ENCODE data around the gene IRF8.
"Not testable (repeated sequence)": the region's sequence is repeated elsewhere in the genome, so short reads cannot be mapped to it uniquely, and the experiment has no call there.

The IRF8 gene

GRCh38 chr16:85897382-85897781 lies 1.6 kb upstream of the IRF8 start:
- DNase-seq, result no peak

DNA sequence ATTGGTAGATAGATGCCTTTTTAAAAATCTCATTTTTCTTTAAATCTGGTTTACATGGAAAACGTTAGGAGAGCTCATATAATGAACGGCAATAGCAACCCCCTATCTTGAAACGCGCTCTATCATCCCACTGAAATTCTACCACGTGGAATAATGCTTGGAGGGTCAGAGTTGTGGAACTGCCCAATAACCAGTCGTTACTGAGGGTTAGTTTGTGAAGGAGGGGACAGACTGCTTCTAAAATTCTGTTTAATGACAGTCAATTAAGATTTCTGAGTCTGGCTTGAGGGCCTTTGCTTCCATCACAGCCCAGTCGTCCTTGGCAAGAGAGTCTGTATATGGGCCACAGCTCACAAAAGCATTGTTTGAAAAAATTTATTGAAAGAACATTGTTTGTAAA lies 482 bp downstream of the IRF8 start:
- no peak for DNase-seq

DNA sequence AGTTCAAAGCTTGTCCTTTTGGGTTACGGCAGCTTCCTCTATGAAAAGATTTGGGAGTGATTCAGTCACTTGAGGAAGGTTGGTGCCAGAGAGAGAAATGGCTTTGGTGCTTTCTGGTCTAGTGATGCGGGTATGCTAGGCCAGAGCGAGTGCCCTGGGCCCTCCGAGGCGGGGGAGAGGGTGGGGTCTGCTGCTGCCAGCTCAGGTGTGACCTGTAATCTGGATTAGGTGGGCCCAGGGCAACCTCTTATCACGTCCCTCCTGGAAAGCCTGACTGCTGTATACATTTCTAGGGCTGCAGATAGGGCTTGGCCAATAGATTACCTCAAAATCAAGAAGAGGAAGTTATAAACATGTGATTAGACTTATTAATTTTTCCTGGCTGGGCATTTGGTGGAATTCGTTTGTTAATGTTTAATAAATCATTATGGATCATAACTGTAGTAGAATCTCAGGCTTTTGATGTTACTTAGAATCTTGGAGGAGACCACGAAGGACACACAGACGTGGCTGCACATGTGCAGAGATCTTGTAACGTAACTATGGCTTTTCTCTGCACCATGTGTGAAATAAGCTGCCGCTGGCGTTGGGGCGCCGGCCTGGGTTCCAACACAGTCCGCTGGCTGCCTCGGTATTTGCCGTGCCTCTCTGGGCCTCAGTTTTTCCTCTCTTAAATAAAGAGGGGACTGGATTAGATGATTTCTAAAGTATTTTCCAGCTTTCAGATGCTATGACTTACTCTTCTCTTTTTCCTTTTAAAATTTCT lies 1.2 kb downstream of the IRF8 start:
- no peak for DNase-seq

- no peak for DNase-seq
Measured at GRCh38 chr16:85901110-85901509, 2.1 kb downstream of the IRF8 start.

DNA sequence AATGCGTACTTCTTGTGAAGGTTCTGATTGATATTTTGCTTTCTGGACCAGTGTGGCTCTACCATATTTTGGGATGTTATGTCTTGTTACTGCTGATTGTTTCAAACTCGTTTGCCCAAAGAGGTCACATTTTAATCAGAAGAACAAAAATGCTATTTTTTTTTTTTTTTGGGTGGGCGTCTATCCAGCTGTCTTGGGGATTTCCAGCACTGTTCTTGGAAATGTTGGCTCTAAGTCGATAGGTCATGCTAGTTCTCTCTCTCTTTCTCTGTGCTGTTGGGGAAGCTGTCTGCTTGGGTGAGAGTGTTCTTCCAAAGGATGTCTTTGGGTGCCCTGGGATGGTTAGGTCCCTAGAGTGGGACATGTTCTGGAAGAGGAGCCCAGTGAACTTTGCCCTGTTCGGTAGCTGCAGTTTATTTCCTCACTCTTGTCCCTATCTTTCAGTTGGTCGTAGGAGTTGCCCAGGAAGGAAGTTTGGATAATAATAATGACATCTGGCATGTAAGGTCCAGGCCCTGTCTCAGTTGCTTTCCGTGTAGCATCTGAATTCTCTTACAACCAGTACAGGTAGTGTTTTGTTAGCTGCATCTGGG lies 2.9 kb downstream of the IRF8 start:
- no peak for DNase-seq

DNA sequence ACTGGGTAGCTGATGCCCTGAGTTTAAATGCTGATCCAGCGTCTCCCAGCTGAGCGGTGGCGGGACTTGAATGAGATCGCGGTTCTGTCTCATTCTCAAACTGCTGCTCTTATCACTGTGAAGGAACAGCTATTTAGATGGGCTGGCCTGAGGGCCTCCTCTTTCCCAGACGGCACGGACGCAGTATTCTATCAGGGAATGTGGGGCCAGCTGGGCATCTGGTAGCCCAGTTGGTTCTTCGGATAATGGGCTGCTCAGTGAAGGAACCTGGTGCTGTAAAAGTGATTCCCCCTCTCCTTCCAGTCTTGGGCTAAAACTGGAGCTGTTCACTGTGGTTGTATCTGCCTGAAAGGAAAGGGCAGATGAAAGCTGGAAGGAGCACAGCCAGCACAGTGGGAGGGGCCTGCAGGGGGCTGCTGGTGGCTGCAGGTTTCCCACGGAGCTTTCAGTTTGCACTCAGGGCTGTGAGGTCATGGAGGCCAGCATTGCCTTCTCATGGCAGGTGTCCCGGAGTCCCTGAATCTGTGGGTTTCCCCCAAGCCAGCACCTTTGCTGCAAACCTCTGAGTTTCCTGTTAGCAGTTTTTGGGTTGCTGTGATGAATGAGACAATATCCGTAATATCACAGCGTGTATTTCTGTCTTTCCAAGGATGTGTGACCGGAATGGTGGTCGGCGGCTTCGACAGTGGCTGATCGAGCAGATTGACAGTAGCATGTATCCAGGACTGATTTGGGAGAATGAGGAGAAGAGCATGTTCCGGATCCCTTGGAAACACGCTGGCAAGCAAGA lies 3.6 kb downstream of the IRF8 start:
- no peak for DNase-seq

DNA sequence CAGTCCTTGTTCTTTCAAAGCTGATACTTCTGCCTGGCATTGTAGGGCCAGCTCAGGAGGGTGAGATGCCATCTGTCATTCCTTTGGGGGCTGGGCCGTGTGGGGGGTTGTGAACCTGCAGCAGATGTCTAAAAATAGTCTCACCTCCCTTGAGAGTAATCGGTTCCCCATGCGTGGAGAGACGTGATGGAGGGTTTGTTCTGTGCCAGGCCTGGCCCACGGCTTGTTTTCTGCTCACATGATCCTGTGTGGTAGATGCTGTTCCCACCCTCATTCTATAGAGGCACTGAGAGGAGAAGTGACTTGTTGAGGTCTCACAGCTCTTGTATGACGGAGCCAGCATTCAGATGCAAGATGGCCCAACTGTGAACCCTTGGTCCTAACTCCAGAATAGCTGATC lies 4.6 kb downstream of the IRF8 start:
- DNase-seq, result no peak

DNA sequence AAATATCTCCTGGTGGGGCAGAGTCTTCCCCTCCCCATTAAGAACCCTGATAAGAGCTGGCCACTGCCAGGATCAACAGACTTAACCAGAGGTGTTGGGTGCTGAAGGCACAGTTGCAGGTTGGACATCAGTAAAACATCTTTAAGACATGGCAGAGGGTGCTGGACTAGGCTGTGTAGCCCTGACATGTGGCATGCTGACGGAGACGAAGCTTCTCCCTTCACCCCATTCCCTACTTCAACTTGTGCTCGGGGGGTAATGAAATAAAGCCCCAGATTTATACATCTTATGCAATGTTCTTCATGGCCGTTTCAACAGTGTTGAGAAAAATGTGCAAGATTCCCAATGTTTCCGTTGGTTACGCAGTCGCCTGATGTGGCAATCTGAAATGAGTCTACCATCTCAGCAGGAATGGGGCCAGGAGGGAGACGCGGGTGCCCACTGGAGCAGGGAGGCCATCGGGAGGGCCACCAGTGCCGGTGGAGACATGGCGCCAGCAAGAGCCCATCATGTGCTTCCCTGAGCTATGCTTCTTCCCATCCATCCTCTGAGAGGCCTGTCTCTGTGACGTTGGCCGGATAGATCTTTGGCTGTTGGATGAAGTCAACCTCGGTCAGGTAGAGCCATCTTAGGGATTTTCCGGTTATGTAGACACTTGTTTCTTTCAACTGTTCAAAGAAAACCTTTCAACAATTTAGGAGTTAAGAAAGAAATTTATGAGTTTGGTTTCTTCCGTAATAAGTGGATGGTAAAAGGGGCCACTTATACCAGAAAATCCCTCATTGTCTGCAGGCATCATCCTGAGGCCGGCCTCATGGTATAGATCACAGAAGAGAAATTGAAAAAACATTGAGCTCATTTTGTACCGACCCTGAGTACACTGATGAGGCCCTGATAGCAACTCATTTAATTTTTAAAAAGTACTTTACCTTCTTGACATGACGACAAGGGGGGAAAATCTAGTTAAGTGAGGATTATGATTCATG lies 6.4 kb downstream of the IRF8 start:
- DNase-seq, result no peak

- DNase-seq, result no peak
Measured at GRCh38 chr16:85906349-85906748, 7.4 kb downstream of the IRF8 start.

DNA sequence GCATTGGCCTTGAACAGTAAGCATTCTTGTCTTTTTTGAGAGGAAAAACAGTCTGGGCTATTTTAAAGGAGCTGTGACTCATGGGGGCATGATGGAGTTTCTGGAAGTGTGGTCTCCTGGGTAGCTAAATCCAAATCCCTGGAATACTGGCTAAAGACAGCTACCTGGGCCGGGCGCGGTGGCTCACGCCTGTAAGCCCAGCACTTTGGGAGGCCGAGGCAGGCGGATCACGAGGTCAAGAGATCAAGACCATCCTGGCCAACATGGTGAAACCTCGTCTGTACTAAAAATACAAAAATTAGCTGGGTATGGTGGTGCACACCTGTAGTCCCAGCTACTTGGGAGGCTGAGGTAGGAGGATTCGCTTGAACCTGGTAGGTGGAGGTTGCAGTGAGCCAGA lies 8.3 kb downstream of the IRF8 start:
- not testable (repeated sequence) for DNase-seq

DNA sequence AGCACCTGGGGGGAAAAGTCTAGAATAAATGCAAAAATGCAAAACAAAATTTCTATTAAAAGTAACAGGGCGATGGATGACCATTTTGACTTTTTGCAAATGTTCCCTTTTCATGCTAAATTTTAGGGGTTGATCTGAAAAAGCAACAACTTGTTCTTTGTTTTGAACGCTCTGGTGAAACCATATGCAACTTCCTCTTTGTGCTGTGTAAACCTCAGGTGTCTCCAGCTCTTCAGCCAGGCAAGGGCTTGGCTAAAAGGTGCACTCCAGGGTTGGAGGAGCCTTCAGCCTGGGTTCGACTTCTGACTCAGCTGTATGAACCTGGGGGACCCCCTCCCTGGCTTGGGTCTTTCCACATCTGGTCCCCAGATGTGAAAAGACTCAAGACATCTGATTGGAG lies 9.5 kb downstream of the IRF8 start:
- DNase-seq, result no peak

- no peak for DNase-seq
Measured at GRCh38 chr16:85908889-85909589, 10.1 kb downstream of the IRF8 start.

DNA sequence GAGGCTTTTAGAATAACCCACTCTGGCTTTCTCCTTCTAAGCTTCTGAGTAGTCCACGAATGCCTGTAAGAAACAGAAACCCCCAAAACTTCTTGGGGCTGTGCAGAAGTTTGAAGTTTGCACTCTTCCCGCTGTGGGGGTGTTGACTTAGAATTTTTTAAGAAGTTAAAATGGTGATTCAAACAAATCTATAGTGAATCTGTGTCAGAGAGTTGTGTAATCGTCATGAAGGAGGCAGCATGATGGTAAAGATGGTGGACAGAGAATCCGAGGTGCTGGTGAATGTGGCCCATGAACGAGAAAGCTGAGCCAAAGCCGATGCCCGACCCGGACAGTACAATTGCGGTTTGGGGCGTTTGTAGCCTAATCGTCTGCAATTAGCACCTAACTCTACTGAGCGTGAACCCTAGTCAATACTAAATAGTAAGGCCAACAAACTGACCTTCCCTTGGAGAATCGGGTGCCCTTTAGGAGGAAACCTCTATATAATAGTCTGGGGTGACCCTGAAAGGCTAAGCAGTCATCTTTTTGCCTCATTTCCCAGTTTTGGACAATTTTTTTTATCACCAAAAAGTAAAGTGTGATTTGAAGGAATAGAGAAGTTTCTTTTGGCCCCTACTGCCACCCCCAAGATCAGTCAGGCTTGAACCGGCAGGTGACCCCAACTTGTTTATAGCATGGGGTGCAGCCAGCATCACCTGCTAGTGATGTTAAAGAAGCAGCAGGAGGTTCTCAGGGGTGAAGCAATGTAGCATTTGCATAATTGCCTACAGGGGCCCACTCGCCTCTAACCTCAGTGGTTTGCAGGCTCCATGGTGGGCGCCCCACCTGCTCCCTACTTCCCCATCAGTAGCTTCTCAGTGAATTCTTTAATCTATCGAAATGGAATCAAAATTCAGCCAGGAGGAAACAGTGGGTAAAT lies 11.2 kb downstream of the IRF8 start:
- DNase-seq, result no peak

DNA sequence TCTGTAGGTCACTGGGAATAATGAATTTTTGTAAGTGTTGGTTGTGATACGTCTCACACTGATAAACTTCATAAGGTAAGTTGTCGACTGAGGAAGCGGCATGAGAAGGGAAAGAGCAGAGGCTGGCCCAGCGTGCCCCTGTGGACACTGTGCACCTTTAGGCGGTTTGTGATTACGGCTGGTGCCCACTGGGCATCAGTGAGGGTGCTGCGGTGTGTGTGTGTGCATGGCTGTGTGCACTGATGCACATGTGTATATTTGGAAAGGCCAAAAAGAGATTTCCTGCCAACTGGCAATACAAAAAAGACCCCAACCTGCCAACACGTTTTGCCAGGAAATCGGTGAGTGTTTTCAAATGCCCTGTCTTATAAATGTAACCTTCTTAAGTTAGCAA lies 11.9 kb downstream of the IRF8 start:
- DNase-seq, result no peak

DNA sequence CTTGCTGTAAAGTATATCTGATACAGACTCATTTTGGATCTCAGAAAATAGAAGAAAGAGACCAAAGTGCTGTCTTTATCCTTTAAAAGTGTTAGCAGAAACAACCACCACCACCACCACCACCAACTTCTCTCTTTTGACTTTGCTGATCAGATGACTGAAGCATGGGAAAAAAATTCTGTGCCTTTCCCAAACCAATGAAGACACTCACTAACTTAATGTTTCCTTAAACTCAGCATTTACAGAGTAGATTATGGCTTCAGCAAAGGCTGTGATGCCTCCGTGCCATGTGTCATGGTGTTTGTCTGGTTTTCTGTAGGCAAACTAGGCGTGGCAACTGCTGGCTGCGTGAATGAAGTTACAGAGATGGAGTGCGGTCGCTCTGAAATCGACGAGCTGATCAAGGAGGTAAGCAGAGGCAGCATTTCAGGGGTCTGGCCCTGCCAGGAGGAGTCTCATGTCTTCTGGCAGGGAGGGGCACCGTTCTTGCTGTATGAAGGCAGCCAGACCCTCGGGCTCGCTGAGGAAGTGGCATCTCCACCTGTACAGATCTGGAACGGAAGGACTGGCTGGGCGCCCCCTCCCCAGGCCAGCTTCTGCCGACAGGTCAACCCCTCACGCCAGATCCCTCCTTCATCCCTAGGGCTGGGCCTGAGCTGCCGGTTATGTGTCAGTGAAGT lies 12.4 kb downstream of the IRF8 start:
- no peak for DNase-seq

GRCh38 chr16:85912211-85912974 lies 13.4 kb downstream of the IRF8 start:
- DNase-seq, result no peak

- DNase-seq, result no peak
Measured at GRCh38 chr16:85913141-85913601, 14.2 kb downstream of the IRF8 start.

DNA sequence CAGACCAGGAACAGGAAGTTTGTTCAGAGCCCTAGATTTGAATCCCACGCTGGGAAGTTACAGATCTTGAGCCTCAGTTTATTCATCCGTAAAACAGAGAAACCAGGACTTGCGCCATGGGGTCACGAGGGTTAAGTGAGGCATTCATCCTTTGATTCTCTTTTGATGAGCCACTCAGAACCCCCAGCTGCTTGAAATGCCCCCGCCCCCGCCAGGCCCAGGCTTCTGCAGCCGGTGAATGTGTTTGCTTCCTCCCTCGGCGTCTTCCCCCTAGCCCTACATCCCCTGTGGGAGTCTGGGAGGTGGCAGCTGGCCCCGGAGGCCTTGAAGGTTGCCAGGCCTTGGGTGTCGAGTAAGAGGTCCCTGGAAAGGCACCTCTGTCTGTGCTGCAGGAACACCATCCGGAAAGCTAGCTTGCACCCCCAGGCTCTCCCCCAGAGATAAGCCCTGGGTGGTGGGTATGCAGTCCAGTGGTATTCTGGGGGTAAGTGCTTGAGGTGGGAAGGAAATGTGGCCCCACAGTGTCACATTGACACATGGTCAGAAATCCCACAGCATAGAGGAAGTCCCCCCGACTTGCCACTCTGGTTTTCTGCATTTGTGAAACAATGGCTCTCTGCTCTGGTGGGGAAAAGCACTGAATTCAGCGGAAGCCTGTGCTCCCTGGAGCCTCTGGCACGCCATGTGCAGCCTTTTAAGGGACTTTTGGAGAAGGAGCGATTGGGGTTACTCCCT lies 14.9 kb downstream of the IRF8 start:
- DNase-seq, result no peak

DNA sequence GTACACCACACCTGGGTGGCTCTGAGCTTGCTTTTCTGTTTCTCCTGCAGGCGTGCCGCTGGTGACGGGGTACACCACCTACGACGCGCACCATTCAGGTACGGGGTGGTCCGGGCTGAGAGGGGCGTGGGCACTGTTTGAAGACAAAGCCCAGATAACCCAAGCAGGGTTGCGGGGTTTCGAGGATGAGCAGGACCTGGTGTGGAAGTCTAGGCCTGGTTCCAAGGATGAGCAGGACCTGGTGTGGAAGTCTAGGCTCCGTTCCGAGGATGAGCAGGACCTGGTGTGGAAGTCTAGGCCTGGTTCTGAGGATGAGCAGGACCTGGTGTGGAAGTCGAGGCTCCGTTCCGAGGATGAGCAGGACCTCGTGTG lies 15.4 kb downstream of the IRF8 start:
- no peak for DNase-seq
